Ammon's horn (tissue), 1 donor: ENCODE measurements around the gene SCN2A.

ENCODE experiments used
- DNase-seq: peaks from one replicate; pipeline ENCODE4 v3.0.0-alpha.2; 2016; ENCODE audit warnings: low spot score

SCN2A gene

DNA sequence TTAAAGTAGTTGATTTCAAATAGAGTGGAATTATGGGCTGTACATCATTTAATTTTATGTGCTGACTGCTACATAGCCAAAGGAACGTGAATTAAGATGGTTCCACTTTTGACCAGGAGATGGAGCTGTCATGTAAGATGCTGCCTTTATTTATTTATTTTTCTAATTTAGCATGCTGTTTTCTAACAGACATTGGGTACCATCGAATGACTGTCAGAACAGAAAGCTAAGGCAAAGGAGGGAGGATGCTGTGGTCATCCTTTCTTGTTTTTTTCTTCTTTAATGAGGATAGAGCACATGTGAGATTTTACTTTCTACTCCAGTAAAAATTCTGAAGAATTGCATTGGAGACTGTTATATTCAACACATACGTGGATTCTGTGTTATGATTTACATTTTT is at the start of gene SCN2A:
Gene SCN2A (plus strand): TSS at position 185 of the 400 bp plus-strand sequence. CDS start 56,410 bp downstream, outside the sequence.
- DNase-seq: peak; percentile 86

DNA sequence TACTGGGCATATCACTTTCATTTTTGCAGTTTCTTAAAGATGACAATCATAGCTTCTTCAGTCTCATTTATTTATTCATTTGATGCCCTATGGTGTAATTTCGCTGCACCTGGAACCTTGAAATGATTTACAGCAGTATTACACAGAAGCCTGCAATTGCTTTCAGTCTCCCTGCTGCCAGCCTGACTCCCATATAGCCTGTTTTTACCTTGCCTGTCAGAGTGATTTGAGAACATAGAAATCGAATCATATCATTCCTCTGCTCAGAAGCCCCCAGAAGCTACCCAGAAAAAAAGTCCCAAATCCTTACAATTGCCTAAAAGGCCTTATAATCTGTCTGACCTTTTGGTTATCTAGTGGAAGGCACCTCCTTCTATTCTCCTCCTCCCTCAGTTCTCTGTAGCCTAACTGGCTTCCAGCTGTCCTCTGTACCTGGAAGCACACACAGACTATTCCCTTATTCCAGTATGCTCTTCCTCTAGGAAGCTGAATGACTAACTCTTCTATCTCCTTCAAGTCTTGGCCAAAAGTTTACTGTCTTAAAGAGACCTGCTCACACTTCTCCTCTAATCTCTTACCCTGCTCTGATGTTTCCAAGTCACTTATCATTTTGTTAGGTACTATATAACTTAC is 48.0 kb upstream of the SCN2A start:
- DNase-seq: no peak

- no peak for DNase-seq
Measured at GRCh38 chr2:165192729-165193128, 46.5 kb upstream of the SCN2A start.

DNA sequence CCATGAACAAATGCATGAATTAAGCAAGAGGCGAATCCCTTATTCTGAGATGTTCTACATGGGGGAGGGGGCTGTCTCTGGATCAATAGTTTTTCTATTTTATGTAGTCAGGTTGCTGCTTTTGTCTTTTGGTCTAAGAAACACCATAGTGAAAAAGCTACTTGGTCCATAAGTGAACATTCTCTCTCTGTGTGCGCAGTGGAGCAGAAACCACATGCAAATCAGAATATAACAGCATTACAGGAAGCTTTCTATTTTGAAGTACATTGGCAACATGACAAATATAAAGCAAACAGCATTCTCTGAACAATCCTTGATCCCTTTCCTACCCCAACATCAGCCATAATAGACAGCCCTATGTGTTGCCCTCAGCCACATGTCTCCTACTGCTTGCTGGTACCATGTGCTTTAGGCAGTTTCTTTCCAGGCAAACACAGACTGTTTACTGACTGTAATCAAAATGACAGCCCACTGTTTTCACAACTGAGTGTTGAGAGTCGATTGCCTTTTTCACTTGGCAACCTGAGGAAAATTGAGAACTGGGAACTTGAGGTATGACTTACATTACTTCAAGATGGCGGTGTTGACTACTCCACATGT is 45.9 kb upstream of the SCN2A start:
- DNase-seq: no peak

GRCh38 chr2:165196411-165196810 is 42.8 kb upstream of the SCN2A start:
- DNase-seq: no peak

DNA sequence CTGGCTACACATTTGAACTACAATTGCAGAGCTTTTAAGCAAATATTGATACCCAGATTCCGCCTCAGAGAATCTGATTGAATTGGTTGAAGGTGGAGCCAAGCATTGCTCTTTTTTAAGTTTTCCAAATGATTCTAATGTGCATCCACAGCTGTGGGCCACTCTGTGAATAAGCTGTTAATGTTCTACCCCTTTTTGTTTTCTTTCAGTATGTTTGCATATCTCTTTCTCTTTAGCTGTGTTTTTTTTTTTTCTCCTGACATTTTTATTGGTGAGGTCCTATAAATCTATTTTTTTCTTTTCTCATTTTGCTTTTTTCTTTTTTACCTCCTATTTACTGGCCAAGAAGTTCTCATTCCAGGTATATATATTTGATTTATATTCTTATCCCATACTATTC is 41.9 kb upstream of the SCN2A start:
- DNase-seq: no peak

- no peak for DNase-seq
Measured at GRCh38 chr2:165198181-165198580, 41.0 kb upstream of the SCN2A start.

DNA sequence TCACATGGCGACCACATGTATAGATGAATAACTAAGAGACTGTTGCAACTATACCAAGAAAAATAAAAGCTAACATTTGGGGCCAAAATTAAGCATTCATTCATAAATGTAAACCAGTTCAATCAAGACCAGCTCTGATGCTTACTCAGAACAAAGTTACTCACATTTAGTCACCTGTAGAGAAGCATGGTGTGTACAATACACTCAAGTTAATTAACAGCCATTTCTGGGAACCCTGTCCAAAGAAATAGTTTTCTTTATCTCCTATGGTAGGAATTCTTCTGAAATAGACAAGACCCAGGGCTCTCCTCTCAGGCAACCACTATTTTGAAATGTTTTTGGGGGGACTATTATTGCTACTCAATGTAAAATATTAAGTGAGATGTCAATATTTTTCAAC is 37.0 kb upstream of the SCN2A start:
- DNase-seq: no peak

GRCh38 chr2:165203689-165204559 is 35.3 kb upstream of the SCN2A start, which contains the start of gene SCN3A:
SCN3A (minus strand) TSS chr2:165204050; CDS start chr2:165176394, 27,656 bp downstream.
- DNase-seq: peak; percentile 59

DNA sequence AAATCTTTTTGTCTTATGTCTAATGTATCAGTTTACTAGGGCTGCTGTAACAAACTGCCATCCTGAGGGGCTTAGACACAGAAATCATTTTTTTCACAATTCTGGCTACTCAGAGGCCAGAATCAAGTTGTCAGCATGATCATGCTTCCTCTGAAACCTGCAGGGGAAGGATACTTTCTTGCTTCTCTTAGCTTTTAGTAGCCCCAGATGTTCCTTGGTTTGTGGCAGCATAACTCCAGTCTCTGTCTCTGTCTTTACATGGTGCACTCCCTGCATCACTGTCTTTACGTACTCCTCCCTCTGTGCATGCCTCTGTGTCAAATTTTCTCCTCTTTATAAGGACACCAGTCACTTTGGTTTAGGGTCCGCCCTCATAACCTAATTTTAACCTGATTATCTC is 33.3 kb upstream of the SCN2A start:
- no peak for DNase-seq

GRCh38 chr2:165208094-165208493 is 31.1 kb upstream of the SCN2A start:
- no peak for DNase-seq

- no peak for DNase-seq
Measured at GRCh38 chr2:165214093-165214492, 25.1 kb upstream of the SCN2A start.

- no peak for DNase-seq
Measured at GRCh38 chr2:165219481-165219880, 19.7 kb upstream of the SCN2A start.

- no peak for DNase-seq
Measured at GRCh38 chr2:165224941-165225340, 14.3 kb upstream of the SCN2A start.

DNA sequence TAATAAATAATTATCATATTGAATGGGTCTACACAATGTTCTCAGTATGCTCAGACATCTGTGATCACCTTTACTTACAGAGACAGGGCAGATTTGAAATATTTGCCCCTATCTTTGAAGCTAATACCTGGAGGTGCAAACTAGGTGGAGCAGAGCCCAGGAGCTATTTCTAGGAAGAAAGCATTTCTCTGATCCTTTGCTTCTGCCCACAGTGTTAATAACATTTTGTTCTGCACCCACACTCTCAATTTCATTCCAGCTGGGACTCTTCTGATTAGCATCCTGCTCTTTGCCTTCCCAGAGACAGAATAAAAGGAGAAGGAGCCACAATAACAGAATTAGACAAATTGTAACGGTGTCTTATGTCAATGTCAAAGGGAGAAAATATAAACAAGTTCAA is 11.6 kb upstream of the SCN2A start:
- DNase-seq: peak; percentile 28

DNA sequence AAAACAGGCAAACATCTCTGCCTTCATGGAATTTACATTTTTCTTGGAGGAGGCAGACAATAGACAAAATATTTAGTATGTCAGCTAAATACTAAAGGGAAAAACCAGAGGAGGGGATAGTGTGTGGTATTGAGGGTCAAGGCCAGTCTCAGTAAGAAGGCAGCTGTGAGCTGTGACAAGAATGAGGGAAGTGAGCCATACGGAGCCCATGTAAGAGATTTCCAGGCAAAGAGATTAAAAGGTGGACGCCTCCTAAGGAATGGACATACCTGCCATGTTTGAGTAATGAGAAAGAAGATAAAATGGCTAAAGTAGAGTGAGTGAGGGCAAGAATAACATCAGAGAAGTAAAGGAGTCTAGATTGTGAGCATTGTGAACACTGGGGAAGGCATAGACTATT is 2.2 kb upstream of the SCN2A start:
- DNase-seq: no peak

DNA sequence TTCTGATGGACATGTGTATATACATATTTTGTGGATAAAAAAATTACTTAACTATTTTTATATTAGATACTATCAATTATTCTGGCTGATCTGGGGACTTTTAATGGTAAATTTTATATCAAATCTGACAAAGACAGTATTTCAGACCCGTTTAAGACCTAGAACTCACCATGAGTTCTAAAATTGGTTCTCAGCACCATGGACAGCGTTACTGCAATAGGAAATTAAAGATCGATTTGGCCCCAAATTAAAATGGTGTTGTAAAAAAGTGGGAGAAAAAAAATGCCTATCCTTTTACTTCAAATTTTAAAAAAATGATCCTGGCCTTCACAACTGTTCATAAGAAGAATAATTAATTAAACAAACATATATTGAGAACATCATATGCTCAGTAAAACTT is 919 bp upstream of the SCN2A start:
- DNase-seq: no peak

- DNase-seq: peak; percentile 13
Measured at GRCh38 chr2:165239856-165240515, 772 bp downstream of the SCN2A start.

DNA sequence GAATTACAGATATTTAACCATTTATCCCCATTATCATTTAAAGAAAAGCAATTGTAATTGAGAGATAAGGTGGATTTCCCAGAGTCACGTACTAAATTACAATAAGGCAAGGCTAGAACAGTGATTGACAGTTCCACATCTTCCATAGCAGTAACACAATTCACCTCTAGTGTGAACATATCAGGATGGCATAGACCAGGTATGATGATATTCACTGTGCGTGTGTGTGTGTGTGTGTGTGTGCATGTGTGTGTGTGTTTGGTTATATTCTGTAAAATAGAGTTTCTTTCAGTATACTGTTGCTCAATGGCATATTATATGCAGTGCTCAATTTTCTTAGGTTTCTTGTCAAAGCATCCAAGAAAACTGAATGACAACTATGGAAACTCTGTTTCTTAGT is 1.7 kb downstream of the SCN2A start:
- no peak for DNase-seq

- no peak for DNase-seq
Measured at GRCh38 chr2:165245081-165245793, 6.0 kb downstream of the SCN2A start.

GRCh38 chr2:165248238-165248637 is 9.0 kb downstream of the SCN2A start:
- DNase-seq: no peak

GRCh38 chr2:165251366-165251765 is 12.2 kb downstream of the SCN2A start:
- DNase-seq: no peak
